WTC11 (cell line): ENCODE results near the gene XIRP2.

Experiments used
- CTCF ChIP-seq: fragments of 200-600 bp; IDR thresholded peaks from 2 replicates; pipeline ENCODE4 v1.8.0; 2022; ENCODE audit warnings: antibody characterized with exemption
- FOXP1 ChIP-seq: sonication (generic); formaldehyde crosslinking; IDR thresholded peaks from 2 replicates; pipeline ENCODE4 v1.8.0; 2022; ENCODE audit warnings: missing genetic modification reagents, mild to moderate bottlenecking, moderate library complexity, borderline replicate concordance
- MAX ChIP-seq: sonication (generic); formaldehyde crosslinking; IDR thresholded peaks from 2 replicates; pipeline ENCODE4 v1.8.0; 2022; ENCODE audit warnings: mild to moderate bottlenecking, missing genetic modification reagents
- MLX ChIP-seq: sonication (generic); formaldehyde crosslinking; IDR thresholded peaks from 2 replicates; pipeline ENCODE4 v1.8.1; 2023; ENCODE audit warnings: mild to moderate bottlenecking, missing genetic modification reagents, moderate library complexity
- NR3C1 ChIP-seq: sonication (generic); formaldehyde crosslinking; conservative IDR thresholded peaks from 2 replicates; pipeline ENCODE4 v1.8.1; 2023; ENCODE audit warnings: low read depth, mild to moderate bottlenecking, missing genetic modification reagents
- RELA ChIP-seq: sonication (generic); formaldehyde crosslinking; IDR thresholded peaks from 2 replicates; pipeline ENCODE4 v1.8.1; 2022; ENCODE audit warnings: missing genetic modification reagents, mild to moderate bottlenecking, borderline replicate concordance
- ZNF138 ChIP-seq: sonication (generic); formaldehyde crosslinking; conservative IDR thresholded peaks from 2 replicates; pipeline ENCODE4 v1.8.1; 2022; ENCODE audit warnings: mild to moderate bottlenecking, moderate library complexity, missing genetic modification reagents
- ZNF232 ChIP-seq: sonication (generic); formaldehyde crosslinking; IDR thresholded peaks from 2 replicates; pipeline ENCODE4 v1.8.0; 2022; ENCODE audit warnings: mild to moderate bottlenecking, missing genetic modification reagents

GRCh38 chr2:166984188-166984587, 95.9 kb downstream of the XIRP2 start:
- TF ChIP-seq CTCF, result no peak
- TF ChIP-seq MAX (CRISPR knock-in tag), result no peak
- TF ChIP-seq ZNF138 (CRISPR knock-in tag), result no peak
- TF ChIP-seq FOXP1 (CRISPR knock-in tag), result no peak
- no peak for TF ChIP-seq MLX (CRISPR knock-in tag)
- no peak for TF ChIP-seq ZNF232 (CRISPR knock-in tag)
- no peak for TF ChIP-seq RELA (CRISPR knock-in tag)
- no peak for TF ChIP-seq NR3C1 (CRISPR knock-in tag)
